Fibroblast of lung (primary cell): ENCODE measurements around the gene PSTK. TPM values are rescaled to one million over a fixed set of nuclear protein-coding genes. Genes with fewer than 3 reads are reported as not detected.

ENCODE experiments used
- DNase-seq, 2 donors: peaks; one replicate each; pipeline versions ENCODE4 v3.0.0 to v3.0.0-alpha.2; 2010; ENCODE audit warnings: low read depth in 2 of 2
- H2AFZ ChIP-seq: 2 replicates; pipeline ENCODE4 v1.5.1; 2012; ENCODE audit warnings: low read length, control low read depth, inconsistent platforms
- H3K27ac ChIP-seq: 2 replicates; pipeline ENCODE4 v1.5.1; 2011; ENCODE audit warnings: low read length, control low read depth; ENCODE audit not compliant: insufficient read depth
- H3K27me3 ChIP-seq: 2 replicates; pipeline ENCODE4 v1.5.1; 2011; ENCODE audit warnings: mild to moderate bottlenecking, low read length; ENCODE audit not compliant: control insufficient read depth, insufficient read depth
- H3K36me3 ChIP-seq: 2 replicates; pipeline ENCODE4 v1.5.1; 2011; ENCODE audit warnings: low read length; ENCODE audit not compliant: control insufficient read depth, insufficient read depth
- H3K4me1 ChIP-seq: 2 replicates; pipeline ENCODE4 v1.5.1; 2011; ENCODE audit warnings: low read length; ENCODE audit not compliant: control insufficient read depth, insufficient read depth; ENCODE audit errors: extremely low read depth
- H3K4me2 ChIP-seq: 2 replicates; pipeline ENCODE4 v1.5.1; 2011; ENCODE audit warnings: low read length, control low read depth; ENCODE audit not compliant: insufficient read depth; ENCODE audit errors: extremely low read depth
- H3K4me3 ChIP-seq, 4 experiments: fragments of 200-600 bp in 1 of 4; sonication (generic) in 1 of 4; replicated peaks in 1 of 4; 2 replicates each; pipeline ENCODE4 v1.5.1; 2011 to 2016; ENCODE audit warnings: low read length in 4 of 4, low read depth in 3 of 4, mild to moderate bottlenecking in 3 of 4, control low read depth in 2 of 4, inconsistent platforms in 1 of 4, mixed read lengths in 1 of 4; ENCODE audit not compliant: insufficient read depth in 1 of 4; ENCODE audit errors: control extremely low read depth in 1 of 4
- H3K79me2 ChIP-seq: 2 replicates; pipeline ENCODE4 v1.5.1; 2012; ENCODE audit warnings: mild to moderate bottlenecking, low read length, inconsistent platforms; ENCODE audit not compliant: control insufficient read depth, insufficient read depth
- H3K9ac ChIP-seq: 2 replicates; pipeline ENCODE4 v1.5.1; 2011; ENCODE audit warnings: mild to moderate bottlenecking, low read length, control low read depth; ENCODE audit not compliant: insufficient read depth
- H3K9me3 ChIP-seq: 2 replicates; pipeline ENCODE4 v1.5.1; 2012; ENCODE audit warnings: low read depth, low read length; ENCODE audit not compliant: control insufficient read depth, insufficient read depth
- H4K20me1 ChIP-seq: 2 replicates; pipeline ENCODE4 v1.5.1; 2011; ENCODE audit warnings: low read length; ENCODE audit not compliant: control insufficient read depth, insufficient read depth; ENCODE audit errors: extremely low read depth
- CTCF ChIP-seq, 2 donors: IDR thresholded peaks in 1 of 2; conservative IDR thresholded peaks in 1 of 2; 1 replicate in 1 of 2; 2 replicates in 1 of 2; pipeline ENCODE4 v1.5.1; 2011 to 2012; ENCODE audit warnings: low read length in 2 of 2, control low read depth in 1 of 2, inconsistent platforms in 1 of 2, low read depth in 1 of 2, mild to moderate bottlenecking in 1 of 2
- EZH2 ChIP-seq: IDR thresholded peaks from 2 replicates; pipeline ENCODE4 v1.5.1; 2012; ENCODE audit warnings: low read length, control low read depth, mild to moderate bottlenecking; ENCODE audit errors: missing control alignments
- polyA plus RNA-seq, 2 donors: library from polyadenylated mRNA; depleted of rRNA in 1 of 2; stranded (reverse) in 1 of 2; unstranded in 1 of 2; fragments of >200 nt; gene quantifications; 2 replicates each; pipeline ENCODE4 v1.2.1, GENCODE V29; 2011 to 2012; ENCODE audit warnings: missing spikeins in 1 of 2
- total RNA-seq: library from RNA; depleted of rRNA; stranded (reverse); fragments of >200 nt; gene quantifications from 2 replicates; pipeline ENCODE4 v1.2.1, GENCODE V29; 2014

PSTK gene
- total and polyA plus RNA-seq, 2 donors (not counting 1 experiment from before 2014, with no cell fraction given) = 5.1 to 6.4 TPM

GRCh38 chr10:123013456-123014419, 33.5 kb downstream of the PSTK start:
- Histone ChIP-seq H3K4me1 (peaks cover 2% of the 10 kb centered on the region), H3K4me3 (no peak overlapping the region), H3K4me2 (no peak overlapping the region), H3K9ac (no peak overlapping the region), H4K20me1 (no peaks in the 10 kb centered on the region), H3K27ac (no peak overlapping the region), H3K27me3 (no peaks in the 10 kb centered on the region), H2AFZ (no peak overlapping the region), H3K79me2 (no peaks in the 10 kb centered on the region), H3K36me3 (no peaks in the 10 kb centered on the region), H3K9me3 (no peaks in the 10 kb centered on the region)
- TF ChIP-seq EZH2 = no peak
- no peak for TF ChIP-seq CTCF (conservative IDR thresholded peaks at IDR 0.05 in 1 of 2, IDR thresholded peaks at IDR 0.05 in 1 of 2; ENCODE audit: low read depth in 1 of 2, low read length in 2 of 2)
- peak in 1 of 2 donors; percentile 7 for DNase-seq

GRCh38 chr10:123014772-123015171, 34.6 kb downstream of the PSTK start:
- no peak overlapping the region for H3K9ac ChIP-seq
- no peak for DNase-seq
- H4K20me1 ChIP-seq = no peaks in the 10 kb centered on the region
- H3K4me1 ChIP-seq = peaks cover under 1% of the 10 kb centered on the region
- no peaks in the 10 kb centered on the region for H3K36me3 ChIP-seq
- H3K4me3 ChIP-seq = no peak overlapping the region
- no peak overlapping the region for H2AFZ ChIP-seq
- no peaks in the 10 kb centered on the region for H3K27me3 ChIP-seq
- H3K27ac ChIP-seq = no peak overlapping the region
- H3K4me2 ChIP-seq = no peak overlapping the region
- no peak for TF ChIP-seq CTCF (conservative IDR thresholded peaks at IDR 0.05 in 1 of 2, IDR thresholded peaks at IDR 0.05 in 1 of 2; ENCODE audit: low read depth in 1 of 2, low read length in 2 of 2)
- no peaks in the 10 kb centered on the region for H3K79me2 ChIP-seq
- H3K9me3 ChIP-seq = no peaks in the 10 kb centered on the region

- no peak overlapping the region for H3K9ac ChIP-seq
- H3K79me2 ChIP-seq = no peaks in the 10 kb centered on the region
- no peaks in the 10 kb centered on the region for H3K27me3 ChIP-seq
- H2AFZ ChIP-seq = no peak overlapping the region
- no peaks in the 10 kb centered on the region for H3K4me1 ChIP-seq
- TF ChIP-seq EZH2 (no peak), CTCF (conservative IDR thresholded peaks at IDR 0.05 in 1 of 2, IDR thresholded peaks at IDR 0.05 in 1 of 2; ENCODE audit: low read depth in 1 of 2, low read length in 2 of 2) (no peak)
- H4K20me1 ChIP-seq = no peaks in the 10 kb centered on the region
- DNase-seq = no peak
- H3K4me3 ChIP-seq = no peak overlapping the region
- H3K9me3 ChIP-seq = no peaks in the 10 kb centered on the region
- no peaks in the 10 kb centered on the region for H3K36me3 ChIP-seq
- H3K27ac ChIP-seq = no peak overlapping the region
- H3K4me2 ChIP-seq = no peak overlapping the region
These were observed 36.0 kb downstream of the PSTK start for GRCh38 chr10:123016228-123016627.
